PC-9 (cell line): ENCODE measurements around the gene TNS1. TPM values are rescaled to one million over a fixed set of nuclear protein-coding genes. Genes with fewer than 3 reads are reported as not detected.

Experiments
- BruUV-seq: library from RNA; stranded (reverse); fragments of 400-500 nt; replicated peaks from 2 replicates; lab custom pipeline; 2021; lab: Mats Ljungman, UMichigan
- CTCF ChIA-PET: fragments of 300-600 bp; sonication (Branson Sonifier 250); formaldehyde crosslinking; loops from one replicate; lab custom pipeline; 2022; ENCODE audit warnings: antibody characterized with exemption; lab: Charles Lee
- POLR2A ChIA-PET: fragments of 300-600 bp; sonication (Branson Sonifier 250); formaldehyde crosslinking; loops from one replicate; lab custom pipeline; 2022; ENCODE audit warnings: antibody characterized with exemption; ENCODE audit not compliant: unreplicated experiment; lab: Charles Lee
- DNase-seq, 2 experiments: peaks; one replicate each; pipeline versions ENCODE4 v3.0.0 to v3.0.0-alpha.2; 2015 to 2022; ENCODE audit warnings: mixed read lengths in 1 of 2
- H2AFZ ChIP-seq: fragments of 200-600 bp; sonication (generic); 2 replicates; pipeline ENCODE4 v1.8.1; 2017; ENCODE audit warnings: antibody characterized with exemption
- H3F3A ChIP-seq: fragments of 200-600 bp; sonication (generic); 2 replicates; pipeline ENCODE4 v1.8.1; 2017; ENCODE audit warnings: antibody characterized with exemption, mild to moderate bottlenecking, low read depth; ENCODE audit not compliant: insufficient read depth
- H3K27ac ChIP-seq: fragments of 200-600 bp; sonication (generic); 2 replicates; pipeline ENCODE4 v1.6.1; 2016; ENCODE audit warnings: mixed run types
- H3K27me3 ChIP-seq: fragments of 200-600 bp; sonication (generic); 2 replicates; pipeline ENCODE4 v1.6.1; 2016; ENCODE audit warnings: low read depth, mixed run types; ENCODE audit not compliant: insufficient read depth
- H3K36me3 ChIP-seq: fragments of 200-600 bp; sonication (generic); 2 replicates; pipeline ENCODE4 v1.6.1; 2016; ENCODE audit warnings: low read depth, mixed run types
- H3K4me1 ChIP-seq: fragments of 200-600 bp; sonication (generic); replicated peaks from 2 replicates; pipeline ENCODE4 v1.6.1; 2016; ENCODE audit warnings: mixed run types; ENCODE audit not compliant: insufficient read depth
- H3K4me2 ChIP-seq: fragments of 200-600 bp; sonication (generic); 2 replicates; pipeline ENCODE4 v1.6.1; 2017; ENCODE audit warnings: mixed run types
- H3K4me3 ChIP-seq: fragments of 200-600 bp; sonication (generic); 2 replicates; pipeline ENCODE4 v1.6.1; 2016; ENCODE audit warnings: mixed run types
- H3K79me2 ChIP-seq: fragments of 200-600 bp; sonication (generic); 2 replicates; pipeline ENCODE4 v1.6.1; 2017; ENCODE audit warnings: low read depth, mixed run types
- H3K9me2 ChIP-seq: fragments of 200-600 bp; sonication (generic); 2 replicates; pipeline ENCODE4 v1.8.1; 2017; ENCODE audit warnings: mild to moderate bottlenecking; ENCODE audit not compliant: insufficient read depth
- H3K9me3 ChIP-seq: fragments of 200-600 bp; sonication (generic); 2 replicates; pipeline ENCODE4 v1.8.1; 2016; ENCODE audit warnings: low read depth; ENCODE audit not compliant: insufficient read depth
- H4K20me1 ChIP-seq: fragments of 200-600 bp; sonication (generic); 2 replicates; pipeline ENCODE4 v1.8.1; 2017; ENCODE audit not compliant: insufficient read depth
- EZH2 ChIP-seq: fragments of 200-600 bp; sonication (generic); IDR thresholded peaks from 2 replicates; pipeline ENCODE4 v1.8.0; 2017; ENCODE audit warnings: antibody characterized with exemption, low read depth
- intact Hi-C: fragments of 100-400 bp; cut with micrococcal nuclease; formaldehyde crosslinking; loops from one replicate; pipeline ENCODE4 v1.10.0; 2022; ENCODE audit not compliant: unreplicated experiment
- total RNA-seq: library from RNA; stranded (reverse); gene quantifications from 2 replicates; pipeline ENCODE4 v1.2.3, GENCODE V29; 2021
- TF ChIP-seq, protein P1 (sequence below): fragments of 200-600 bp; sonication (generic); conservative IDR thresholded peaks from 2 replicates; pipeline ENCODE4 v1.6.1; 2017; ENCODE audit warnings: mixed run types, antibody characterized with exemption, mild to moderate bottlenecking, moderate library complexity

Gene TNS1
- total RNA-seq, 1 experiment from 2014 or later: 5.5 TPM

DNA sequence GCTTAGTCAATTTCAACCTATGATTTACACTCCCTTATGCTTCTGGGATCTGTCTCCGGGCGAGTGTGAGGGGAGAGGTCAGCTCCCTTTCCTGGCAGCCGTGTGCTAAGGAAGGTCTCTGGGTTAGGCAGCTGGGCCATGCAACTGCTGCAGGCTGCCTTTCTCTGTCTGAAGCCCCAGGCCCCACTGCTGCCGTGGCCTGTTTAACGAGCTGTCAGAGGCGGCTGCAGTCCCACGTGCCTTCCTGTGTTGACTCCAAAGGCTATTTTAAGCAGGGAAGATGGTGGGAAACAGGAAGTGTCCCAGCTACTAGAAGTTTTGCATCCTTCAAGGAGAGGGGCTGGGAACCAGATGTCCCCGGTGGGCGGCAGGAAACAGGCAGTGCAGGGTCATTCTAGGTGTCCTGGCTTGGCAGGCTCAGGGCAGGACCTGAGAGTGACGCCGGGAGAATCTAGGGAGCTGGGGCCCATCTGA lies 186.4 kb downstream of the TNS1 start:
- ChIA-PET POLR2A (no interaction called here), CTCF (no interaction called here)
- intact Hi-C loops: no loop called here
- no peak for DNase-seq
- Histone ChIP-seq H2AFZ (no peak overlapping the region), H3K27me3 (0 out of 2 replicates have a peak, but pooled peaks cover 9% of the 10 kb centered on the region), H3K4me1 (no peaks in the 10 kb centered on the region), H3K9me3 (no peaks in the 10 kb centered on the region), H3K79me2 (no peaks in the 10 kb centered on the region), H4K20me1 (no peaks in the 10 kb centered on the region; the same call in 1 of the 2 replicates), H3K4me2 (no peak overlapping the region), H3F3A (no peaks in the 10 kb centered on the region), H3K36me3 (no peaks in the 10 kb centered on the region), H3K9me2 (no peaks in the 10 kb centered on the region), H3K27ac (no peak overlapping the region), H3K4me3 (no peak overlapping the region)
- BruUV-seq: no TSS peak
- TF ChIP-seq EZH2: no peak
- TF ChIP-seq, protein P1, sequence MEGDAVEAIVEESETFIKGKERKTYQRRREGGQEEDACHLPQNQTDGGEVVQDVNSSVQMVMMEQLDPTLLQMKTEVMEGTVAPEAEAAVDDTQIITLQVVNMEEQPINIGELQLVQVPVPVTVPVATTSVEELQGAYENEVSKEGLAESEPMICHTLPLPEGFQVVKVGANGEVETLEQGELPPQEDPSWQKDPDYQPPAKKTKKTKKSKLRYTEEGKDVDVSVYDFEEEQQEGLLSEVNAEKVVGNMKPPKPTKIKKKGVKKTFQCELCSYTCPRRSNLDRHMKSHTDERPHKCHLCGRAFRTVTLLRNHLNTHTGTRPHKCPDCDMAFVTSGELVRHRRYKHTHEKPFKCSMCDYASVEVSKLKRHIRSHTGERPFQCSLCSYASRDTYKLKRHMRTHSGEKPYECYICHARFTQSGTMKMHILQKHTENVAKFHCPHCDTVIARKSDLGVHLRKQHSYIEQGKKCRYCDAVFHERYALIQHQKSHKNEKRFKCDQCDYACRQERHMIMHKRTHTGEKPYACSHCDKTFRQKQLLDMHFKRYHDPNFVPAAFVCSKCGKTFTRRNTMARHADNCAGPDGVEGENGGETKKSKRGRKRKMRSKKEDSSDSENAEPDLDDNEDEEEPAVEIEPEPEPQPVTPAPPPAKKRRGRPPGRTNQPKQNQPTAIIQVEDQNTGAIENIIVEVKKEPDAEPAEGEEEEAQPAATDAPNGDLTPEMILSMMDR: no peak

DNA sequence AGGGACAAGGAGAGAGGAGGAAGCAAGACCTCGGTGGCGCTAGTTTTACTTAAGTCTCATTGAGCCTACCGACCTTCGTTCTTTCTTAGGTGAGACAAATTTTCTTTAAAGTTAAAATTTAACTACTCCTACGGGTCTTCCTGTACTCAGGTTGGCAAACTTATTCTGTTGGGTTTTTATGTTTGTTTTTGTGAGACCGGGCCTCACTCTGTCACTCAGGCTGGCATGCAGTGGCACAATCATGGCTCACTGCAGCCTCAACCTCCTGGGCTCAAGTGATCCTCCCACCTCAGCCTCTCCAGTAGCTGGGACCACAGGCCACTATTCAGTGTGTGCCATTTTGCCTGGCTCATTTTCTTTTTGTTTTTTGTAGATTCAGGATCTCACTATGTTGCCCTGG lies 189.0 kb downstream of the TNS1 start:
- H4K20me1 ChIP-seq: no peaks in the 10 kb centered on the region
- POLR2A ChIA-PET: no interaction called here
- H3K27me3 ChIP-seq: 0 out of 2 replicates have a peak, but pooled peaks cover under 1% of the 10 kb centered on the region
- H3K9me3 ChIP-seq: no peaks in the 10 kb centered on the region
- H3K79me2 ChIP-seq: no peaks in the 10 kb centered on the region
- no peaks in the 10 kb centered on the region for H3K4me1 ChIP-seq
- TF ChIP-seq EZH2: no peak
- TF ChIP-seq, protein P1: no peak
- no peaks in the 10 kb centered on the region for H3F3A ChIP-seq
- H2AFZ ChIP-seq: no peak overlapping the region
- no TSS peak for BruUV-seq
- intact Hi-C loops: no loop called here
- no peak overlapping the region for H3K27ac ChIP-seq
- H3K36me3 ChIP-seq: no peaks in the 10 kb centered on the region
- H3K9me2 ChIP-seq: no peaks in the 10 kb centered on the region
- CTCF ChIA-PET: no interaction called here
- no peak for DNase-seq
- no peak overlapping the region for H3K4me2 ChIP-seq
- no peak overlapping the region for H3K4me3 ChIP-seq

DNA sequence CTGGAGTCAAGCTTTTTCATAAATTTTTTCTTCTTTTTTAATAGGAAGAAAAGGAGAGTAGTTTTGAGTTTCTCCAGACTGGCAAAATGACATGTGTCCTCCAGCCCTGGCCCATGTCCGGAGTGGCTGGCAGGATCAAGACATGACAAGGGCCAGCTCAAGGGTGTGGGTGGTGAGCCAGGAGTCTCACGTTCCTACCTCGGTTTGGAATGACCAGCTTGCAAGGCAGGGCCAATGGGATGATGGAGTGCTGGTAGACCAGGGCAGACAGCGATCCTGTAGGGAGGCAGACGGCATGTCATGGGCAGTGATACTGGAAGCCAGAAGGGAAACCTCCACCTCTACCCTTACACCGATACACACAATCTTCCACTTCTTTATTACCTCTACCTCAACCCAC lies 190.6 kb downstream of the TNS1 start:
- TF ChIP-seq, protein P1: no peak
- DNase-seq: no peak
- no peak overlapping the region for H3K27ac ChIP-seq
- intact Hi-C loops: no loop called here
- H3F3A ChIP-seq: no peaks in the 10 kb centered on the region
- H3K9me2 ChIP-seq: no peaks in the 10 kb centered on the region
- CTCF ChIA-PET: no interaction called here
- H3K79me2 ChIP-seq: no peaks in the 10 kb centered on the region
- no peak overlapping the region for H2AFZ ChIP-seq
- H3K4me2 ChIP-seq: no peak overlapping the region
- POLR2A ChIA-PET: no interaction called here
- BruUV-seq: no TSS peak
- H3K4me1 ChIP-seq: no peaks in the 10 kb centered on the region
- H3K27me3 ChIP-seq: no peaks in the 10 kb centered on the region
- no peaks in the 10 kb centered on the region for H4K20me1 ChIP-seq
- no peak overlapping the region for H3K4me3 ChIP-seq
- H3K9me3 ChIP-seq: no peaks in the 10 kb centered on the region
- no peaks in the 10 kb centered on the region for H3K36me3 ChIP-seq
